A549 (cell line): ENCODE data around the gene DRC7.

Source experiments
- CBX2 ChIP-seq: fragments of 200-600 bp; sonication (generic); IDR thresholded peaks from 2 replicates; pipeline ENCODE4 v1.6.1; 2016; ENCODE audit warnings: low read depth, mild to moderate bottlenecking, borderline replicate concordance
- CHD2 ChIP-seq: fragments of 150-350 bp; IDR thresholded peaks from 2 replicates; pipeline ENCODE4 v1.6.1; 2014; ENCODE audit warnings: low read length; ENCODE audit not compliant: partially characterized antibody
- CTCF ChIP-seq: fragments of >200 bp; sonication (Bioruptor Twin); formaldehyde crosslinking; IDR thresholded peaks from 3 replicates; pipeline ENCODE4 v1.5.1; 2016
- EP300 ChIP-seq, 2 experiments: fragments of >200 bp; sonication (Bioruptor Twin); formaldehyde crosslinking; IDR thresholded peaks; 2 replicates in 1 of 2; 3 replicates in 1 of 2; pipeline ENCODE4 v1.6.1; 2016 to 2017
- HDAC2 ChIP-seq: fragments of 200-600 bp; sonication (generic); IDR thresholded peaks from 2 replicates; pipeline ENCODE4 v1.6.1; 2016
- HOXA7 ChIP-seq: fragments of 250-450 bp; sonication (Bioruptor Pico); IDR thresholded peaks from 2 replicates; pipeline ENCODE4 v1.5.0; 2020; ENCODE audit warnings: mild to moderate bottlenecking, moderate library complexity
- NFE2L2 ChIP-seq: fragments of 150-350 bp; conservative IDR thresholded peaks from 2 replicates; pipeline ENCODE4 v1.6.1; 2014; ENCODE audit warnings: low read length
- POLR2A ChIP-seq: IDR thresholded peaks from 2 replicates; pipeline ENCODE4 v1.6.1; 2012; ENCODE audit warnings: mild to moderate bottlenecking, low read length
- REST ChIP-seq: fragments of 200-600 bp; sonication (generic); IDR thresholded peaks from 2 replicates; pipeline ENCODE4 v1.6.1; 2016; ENCODE audit warnings: antibody characterized with exemption, mild to moderate bottlenecking, moderate library complexity
- RFX5 ChIP-seq: fragments of 450-650 bp; IDR thresholded peaks from 2 replicates; pipeline ENCODE4 v1.7.1; 2014; ENCODE audit warnings: antibody characterized with exemption, mild to moderate bottlenecking, moderate library complexity
- RNF2 ChIP-seq: fragments of 200-600 bp; sonication (generic); IDR thresholded peaks from 2 replicates; pipeline ENCODE4 v1.6.1; 2016; ENCODE audit warnings: low read depth, mild to moderate bottlenecking, antibody characterized with exemption, moderate library complexity, borderline replicate concordance
- SMC3 ChIP-seq: fragments of >200 bp; sonication (Bioruptor Twin); formaldehyde crosslinking; IDR thresholded peaks from 3 replicates; pipeline ENCODE4 v1.6.1; 2018; ENCODE audit warnings: inconsistent platforms
- USF2 ChIP-seq: fragments of 450-650 bp; IDR thresholded peaks from 2 replicates; pipeline ENCODE4 v1.6.1; 2014; ENCODE audit warnings: antibody characterized with exemption
- ZNF302 ChIP-seq: fragments of 250-450 bp; sonication (Bioruptor Pico); IDR thresholded peaks from 2 replicates; pipeline ENCODE4 v1.9.0; 2021; ENCODE audit warnings: inconsistent platforms, mild to moderate bottlenecking, moderate library complexity

GRCh38 chr16:57683636-57684545 is 10.7 kb upstream of the DRC7 start:
- TF ChIP-seq CTCF: no peak
- TF ChIP-seq EP300 (IDR thresholded peaks at IDR 0.05): no peak
- TF ChIP-seq POLR2A: no peak
- TF ChIP-seq SMC3: no peak
- TF ChIP-seq RNF2: no peak
- TF ChIP-seq HDAC2: no peak
- no peak for TF ChIP-seq CBX2
- no peak for TF ChIP-seq ZNF302 (CRISPR knock-in tag)
- no peak for TF ChIP-seq REST
- TF ChIP-seq USF2: no peak
- TF ChIP-seq NFE2L2: no peak
- no peak for TF ChIP-seq HOXA7 (CRISPR knock-in tag)
- TF ChIP-seq CHD2: no peak
- TF ChIP-seq RFX5: no peak
